Right ventricle myocardium inferior (tissue), 1 donor: Measurements from ENCODE around the gene TCF19. TPM values are rescaled to one million over a fixed set of nuclear protein-coding genes. Genes with fewer than 3 reads are reported as not detected.
A peak's percentile ranks its signal among the peaks of the same experiment; 100 is the strongest.
"Not testable (repeated sequence)": the region's sequence is repeated elsewhere in the genome, so short reads cannot be mapped to it uniquely, and the experiment has no call there.

ENCODE experiments used
- ATAC-seq: fragments of 200-7000 bp; cut with Tn5 transposase; one replicate; pipeline ENCODE4 v1.9.1; 2020; ENCODE audit warnings: mild to moderate bottlenecking, moderate library complexity
- DNase-seq: peaks from one replicate; pipeline ENCODE4 v3.0.0; 2021; ENCODE audit errors: missing footprints
- intact Hi-C: fragments of 100-400 bp; cut with DNase I; formaldehyde crosslinking; loops from one replicate; pipeline ENCODE4 v1.11.0; 2022
- total RNA-seq: library from RNA; stranded (reverse); fragmentation: NEBNext Ultra II Directional; extraction: Animal tissue kit (Norgen Biotek cat#: 25700); gene quantifications from one replicate; pipeline ENCODE4 v1.2.1, GENCODE V29; 2021
- donor health status: DM: no; HTN: yes; CAD: no; lungs with severe emphysema.

The TCF19 gene
- total RNA-seq, 1 donor from 2014 or later, result 5.2 TPM

DNA sequence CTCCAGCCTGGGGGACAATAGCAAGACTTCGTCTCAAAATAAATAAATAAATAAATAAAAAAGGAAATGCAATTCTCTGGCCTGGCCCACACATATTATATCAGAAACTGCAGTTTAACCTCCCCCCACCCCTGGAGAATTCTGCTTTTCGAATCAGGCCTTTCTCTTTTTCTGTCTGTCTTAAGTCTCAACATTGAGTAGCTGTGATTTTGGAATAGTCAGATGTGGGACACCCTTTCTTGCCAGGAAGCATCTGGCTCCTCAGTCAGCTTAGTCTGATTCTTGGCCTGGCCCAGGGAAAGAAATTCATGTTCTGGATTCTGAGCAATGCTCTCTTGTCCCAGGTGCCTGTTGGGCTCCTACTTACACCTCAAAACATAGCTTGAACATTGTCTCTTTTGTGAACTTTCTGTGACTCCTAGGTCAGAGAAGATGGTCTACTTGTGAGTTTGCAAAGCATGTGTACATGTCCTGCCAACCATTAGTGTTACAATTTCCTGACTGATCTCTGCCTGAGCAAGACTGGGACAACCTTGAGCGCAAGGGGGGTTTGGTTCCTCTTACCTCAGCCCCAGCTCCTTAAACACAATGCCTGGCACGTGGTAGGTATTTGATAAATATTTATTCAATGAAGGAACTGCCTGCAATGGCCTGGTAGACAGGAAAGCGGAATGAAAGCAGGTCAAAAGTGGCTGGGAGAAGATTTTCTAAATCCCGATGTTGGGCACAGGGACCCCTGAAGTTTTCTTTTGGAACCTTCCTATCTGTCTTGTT lies 35.9 kb downstream of the TCF19 start:
- intact Hi-C loops, result loop anchor here (5.0 kb wide), 1 partner anchor 37 kb away; the partner anchor contains the start of genes CCHCR1 and TCF19
- DNase-seq, result no peak
- ATAC-seq, result no peak

DNA sequence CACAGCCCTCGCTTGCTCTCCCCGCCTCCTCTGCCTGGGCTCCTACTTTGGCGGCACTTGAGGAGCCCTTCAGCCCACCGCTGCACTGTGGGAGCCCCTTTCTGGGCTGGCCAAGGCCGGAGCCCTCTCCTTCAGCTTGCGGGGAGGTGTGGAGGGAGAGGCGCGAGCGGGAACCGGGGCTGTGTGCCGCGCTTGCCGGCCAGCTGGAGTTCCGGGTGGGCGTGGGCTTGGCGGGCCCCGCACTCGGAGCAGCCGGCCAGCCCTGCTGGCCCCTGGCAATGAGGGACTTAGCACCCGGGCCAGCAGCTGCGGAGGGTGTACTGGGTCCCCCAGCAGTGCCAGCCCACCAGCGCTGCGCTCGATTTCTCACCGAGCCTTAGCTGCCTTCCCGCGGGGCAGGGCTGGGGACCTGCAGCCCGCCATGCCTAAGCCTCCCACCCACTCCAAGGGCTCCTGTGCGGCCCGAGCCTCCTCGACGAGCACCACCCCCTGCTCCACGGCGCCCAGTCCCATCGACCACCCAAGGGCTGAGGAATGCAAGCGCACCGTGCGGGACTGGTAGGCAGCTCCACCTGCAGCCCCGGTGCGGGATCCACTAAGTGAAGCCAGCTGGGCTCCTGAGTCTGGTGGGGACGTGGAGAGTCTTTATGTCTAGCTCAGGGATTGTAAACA lies 37.1 kb downstream of the TCF19 start:
- DNase-seq, intact Hi-C loops, ATAC-seq: not testable (repeated sequence)

DNA sequence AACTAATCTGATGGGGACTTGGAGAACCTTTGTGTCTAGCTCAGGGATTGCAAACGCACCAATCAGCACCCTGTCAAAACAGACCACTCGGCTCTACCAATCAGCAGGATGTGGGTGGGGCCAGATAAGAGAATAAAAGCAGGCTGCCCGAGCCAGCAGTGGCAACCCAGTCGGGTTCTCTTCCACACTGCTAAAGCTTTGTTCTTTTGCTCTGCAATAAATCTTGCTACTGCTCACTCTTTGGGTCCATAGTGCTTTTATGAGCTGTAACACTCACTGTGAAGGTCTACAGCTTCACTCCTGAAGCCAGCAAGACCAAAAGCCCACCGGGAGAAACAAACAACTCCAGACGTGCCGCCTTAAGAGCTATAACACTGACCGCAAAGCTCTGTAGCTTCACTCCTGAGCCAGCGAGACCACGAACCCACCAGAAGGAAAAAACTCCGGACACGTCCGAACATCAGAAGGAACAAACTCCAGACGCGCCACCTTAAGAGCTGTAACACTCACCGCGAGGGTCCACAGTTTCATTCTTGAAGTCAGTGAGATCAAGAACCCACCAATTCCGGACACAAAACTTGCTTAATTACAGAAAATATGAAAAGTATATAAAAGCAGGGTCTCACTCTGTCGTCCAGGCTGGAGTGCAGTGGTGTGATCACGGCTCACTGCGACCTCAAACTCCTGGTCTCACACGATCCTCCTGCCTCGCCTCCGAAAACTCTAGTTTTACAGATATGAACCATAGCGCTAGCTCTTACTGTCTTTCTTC lies 38.0 kb downstream of the TCF19 start:
- ATAC-seq, DNase-seq: not testable (repeated sequence)
- intact Hi-C loops, result loop anchor here (1.0 kb wide), 1 partner anchor 171 kb away; no protein-coding TSS in a partner anchor

DNA sequence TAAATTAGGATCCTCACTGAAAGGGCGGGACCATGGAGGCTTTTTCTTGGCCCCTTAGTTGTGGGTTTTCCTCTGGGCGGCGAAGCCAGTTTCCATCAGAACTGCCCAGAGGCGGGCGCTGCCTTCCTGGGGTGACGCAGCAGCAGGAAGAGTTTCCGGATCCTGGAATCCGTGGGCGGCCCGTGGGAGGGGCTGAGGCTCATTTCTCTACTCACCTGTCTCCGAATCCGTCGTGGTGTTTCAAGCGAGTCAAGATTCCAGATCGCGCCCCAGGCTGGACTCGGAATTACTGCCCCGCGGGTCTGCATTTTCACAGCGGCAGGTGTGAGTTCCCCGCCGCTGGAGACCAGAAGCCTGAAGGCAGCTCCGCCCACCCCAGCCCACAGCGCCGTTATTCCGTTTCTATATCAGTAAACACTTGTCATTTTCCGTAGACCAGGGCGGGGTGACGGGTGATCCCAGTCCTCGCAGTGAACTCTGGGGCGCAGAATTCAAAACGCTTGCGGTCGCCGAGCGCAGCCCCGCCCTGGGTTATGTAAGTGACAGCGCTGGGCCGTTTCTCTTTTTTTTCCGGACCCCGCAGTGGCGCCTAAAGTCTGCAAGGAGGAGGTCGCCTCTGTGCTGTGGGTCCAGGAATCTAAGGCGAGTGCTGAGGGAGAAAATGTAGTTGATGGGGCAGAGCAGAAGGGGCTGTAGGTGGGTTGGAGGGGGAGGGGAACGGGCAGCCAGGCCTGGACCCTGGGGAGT lies 39.3 kb downstream of the TCF19 start:
- DNase-seq (peak; percentile 96), ATAC-seq (peak; percentile 91)
- intact Hi-C loops, result loop anchor here (1.0 to 2.0 kb wide), 2 partner anchors 75 to 170 kb away; partner anchors contain the start of gene HLA-C

DNA sequence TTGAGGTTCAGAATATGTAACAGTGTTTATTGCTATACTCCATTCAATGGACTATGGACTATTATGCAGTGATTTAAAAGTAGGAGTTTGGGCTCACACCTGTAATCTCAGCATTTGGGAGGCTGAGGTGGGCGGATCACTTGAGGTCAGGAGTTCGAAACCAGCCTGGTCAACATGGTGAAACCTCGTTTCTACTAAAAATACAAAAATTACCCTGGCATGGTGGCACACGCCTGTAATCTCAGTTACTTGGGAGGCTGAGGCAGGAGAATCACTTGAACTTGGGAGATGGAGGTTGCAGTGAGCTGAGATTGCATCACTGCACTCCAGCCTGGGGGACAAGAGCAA lies 40.7 kb downstream of the TCF19 start:
- DNase-seq, ATAC-seq: not testable (repeated sequence)
- intact Hi-C loops, result loop anchor here (2.0 kb wide), 1 partner anchor 74 kb away; the partner anchor contains the start of gene HLA-C

DNA sequence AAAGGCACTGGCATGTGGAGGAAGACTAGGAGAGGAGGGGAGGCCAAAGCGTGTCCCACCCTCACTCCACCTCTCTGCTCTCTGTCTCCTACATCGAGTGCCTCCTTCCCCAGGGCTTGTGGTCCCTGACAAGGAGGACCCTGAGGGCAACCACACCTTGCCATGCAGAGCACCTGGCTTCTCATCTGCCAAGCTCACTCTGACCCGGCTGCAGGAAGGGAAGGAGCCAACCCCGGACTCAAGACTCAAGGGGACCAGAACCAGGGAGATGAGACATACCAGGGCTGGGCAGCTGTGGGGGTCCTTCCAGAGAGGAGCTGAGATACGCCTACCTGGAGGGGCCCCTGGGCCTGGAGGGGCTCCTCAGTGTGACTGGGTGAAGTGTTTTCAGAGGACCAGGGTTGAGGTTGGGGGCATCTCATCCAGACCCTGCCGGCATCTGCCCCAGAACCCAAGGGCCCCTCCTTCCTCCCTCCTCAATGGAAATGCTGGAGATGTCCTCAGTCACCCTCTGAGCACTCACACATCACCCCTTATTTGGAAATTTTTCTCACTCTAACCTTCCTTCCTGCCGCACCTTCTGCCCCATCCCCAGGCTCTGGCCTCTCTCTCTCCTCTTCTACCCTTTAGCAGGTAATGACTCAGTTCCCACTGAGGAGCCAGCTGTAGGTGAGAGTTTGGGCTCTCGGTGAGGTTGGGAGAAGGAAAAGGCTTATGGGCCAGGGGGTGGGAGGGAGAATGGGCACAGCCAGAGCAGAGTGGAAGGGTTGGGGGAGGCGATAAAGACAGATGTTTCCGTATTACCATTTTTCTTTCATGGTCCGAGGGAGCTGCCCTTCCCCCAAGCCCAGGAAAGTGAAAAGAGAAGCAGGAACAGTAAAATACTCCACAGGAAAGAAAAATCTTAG lies 44.1 kb downstream of the TCF19 start:
- intact Hi-C loops, result no loop called here
- no peak for DNase-seq
- ATAC-seq, result no peak

DNA sequence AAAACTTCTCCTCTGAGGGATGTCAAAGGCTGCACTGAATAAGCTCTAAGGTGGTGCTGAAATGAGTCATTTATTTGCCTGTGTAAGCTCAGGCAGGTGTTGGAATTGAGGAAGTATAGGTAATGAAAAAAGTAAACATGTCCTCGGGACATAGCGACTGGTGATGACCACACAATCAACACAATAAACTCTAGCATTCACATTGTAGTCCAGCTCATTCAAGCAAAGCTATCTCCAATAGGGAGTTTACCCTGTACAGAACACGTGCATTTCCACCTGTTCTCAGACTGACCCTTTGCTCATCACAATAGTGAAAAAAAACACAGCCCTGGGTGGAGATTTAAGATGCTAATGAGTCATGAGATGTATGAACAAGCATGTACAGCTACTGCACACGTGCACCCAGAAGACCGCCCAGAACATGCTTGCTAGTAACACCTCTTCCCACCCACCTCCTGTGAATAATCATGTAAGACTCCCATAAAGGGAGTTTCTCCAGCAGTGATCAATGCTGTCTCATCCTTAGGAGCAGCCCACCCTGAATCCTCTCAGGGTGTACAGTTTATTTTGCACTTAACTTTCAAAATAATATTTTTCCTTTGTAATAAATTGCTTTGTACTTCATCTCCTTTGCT lies 45.1 kb downstream of the TCF19 start:
- DNase-seq (no peak), ATAC-seq (no peak)
- intact Hi-C loops, result no loop called here

DNA sequence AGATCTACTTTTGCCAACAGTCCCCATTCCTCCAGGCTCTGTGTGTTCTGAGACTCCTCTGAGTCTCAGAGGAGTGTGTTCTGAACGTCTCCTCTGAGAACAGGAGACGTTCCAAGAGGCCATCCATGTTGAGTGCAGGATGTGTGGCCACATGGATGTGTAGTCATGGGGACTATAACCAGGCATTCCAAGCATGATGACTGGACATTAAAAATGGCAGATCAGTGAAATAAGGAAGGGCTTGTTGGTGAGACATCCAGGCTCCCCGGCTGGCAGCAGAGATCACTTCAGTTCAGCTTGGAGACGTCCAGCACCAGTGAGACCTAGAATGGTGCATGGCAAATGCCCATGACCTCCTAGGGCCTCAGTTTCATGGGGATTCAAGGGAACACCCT lies 46.4 kb downstream of the TCF19 start:
- no peak for ATAC-seq
- intact Hi-C loops, result no loop called here
- no peak for DNase-seq

DNA sequence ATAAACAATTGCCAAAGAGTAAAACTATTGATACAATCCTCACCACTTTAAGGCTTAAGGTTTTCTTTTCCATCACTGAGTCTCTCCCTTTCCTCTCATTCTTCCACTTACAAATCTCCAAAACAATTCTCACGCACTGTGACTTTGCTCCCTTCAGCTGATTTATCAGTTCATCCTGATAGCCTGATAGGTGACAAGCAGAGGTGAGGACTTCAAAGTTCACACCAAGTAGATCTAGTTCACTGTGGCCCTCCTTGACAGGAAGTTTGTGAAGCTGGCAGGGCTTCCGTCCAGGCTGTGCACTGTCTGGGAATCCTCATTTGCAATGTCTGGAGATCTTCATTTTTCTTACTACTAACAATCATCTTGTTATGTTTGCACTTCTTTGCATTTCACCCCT lies 47.2 kb downstream of the TCF19 start:
- DNase-seq, result no peak
- no peak for ATAC-seq
- intact Hi-C loops, result no loop called here

DNA sequence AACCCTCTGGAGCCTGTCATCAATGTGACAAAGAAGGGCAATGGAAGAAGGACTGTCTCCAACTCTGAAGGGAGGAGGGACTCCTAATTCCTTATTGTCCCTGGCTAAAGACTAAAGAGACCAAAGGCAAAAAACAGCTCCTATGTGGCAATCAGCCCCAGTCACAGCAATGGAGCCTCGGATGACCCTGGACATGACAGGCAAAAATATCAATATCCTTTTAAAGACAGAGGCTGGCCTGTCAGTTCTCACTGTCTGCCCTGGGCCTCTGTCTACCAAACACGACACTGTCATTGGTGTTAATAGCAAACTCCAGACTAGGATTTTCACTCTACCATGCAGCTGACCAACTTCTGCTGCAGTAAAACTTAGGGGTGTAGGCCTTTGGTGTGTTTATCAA lies 50.1 kb downstream of the TCF19 start:
- intact Hi-C loops, result no loop called here
- ATAC-seq, result no peak
- DNase-seq, result no peak

DNA sequence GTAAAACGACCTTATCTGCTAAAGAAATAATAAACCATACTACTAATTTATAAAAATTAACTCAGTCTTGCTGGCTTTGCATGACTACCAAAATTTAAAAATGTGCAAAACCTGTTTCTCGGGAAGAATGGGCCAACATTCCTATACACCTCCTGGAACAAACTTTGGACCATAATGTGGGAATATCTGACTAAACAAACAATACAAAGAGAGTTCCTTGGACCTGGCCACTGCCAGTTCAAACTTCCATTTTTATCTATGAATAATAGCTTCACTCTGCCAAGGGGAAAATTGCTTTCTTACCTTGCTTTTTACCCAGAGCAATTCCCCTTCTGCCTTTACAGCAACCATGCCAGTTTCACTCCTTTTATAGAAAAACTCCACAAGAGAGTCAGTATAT lies 50.7 kb downstream of the TCF19 start:
- DNase-seq (no peak), ATAC-seq (no peak)
- intact Hi-C loops, result no loop called here

DNA sequence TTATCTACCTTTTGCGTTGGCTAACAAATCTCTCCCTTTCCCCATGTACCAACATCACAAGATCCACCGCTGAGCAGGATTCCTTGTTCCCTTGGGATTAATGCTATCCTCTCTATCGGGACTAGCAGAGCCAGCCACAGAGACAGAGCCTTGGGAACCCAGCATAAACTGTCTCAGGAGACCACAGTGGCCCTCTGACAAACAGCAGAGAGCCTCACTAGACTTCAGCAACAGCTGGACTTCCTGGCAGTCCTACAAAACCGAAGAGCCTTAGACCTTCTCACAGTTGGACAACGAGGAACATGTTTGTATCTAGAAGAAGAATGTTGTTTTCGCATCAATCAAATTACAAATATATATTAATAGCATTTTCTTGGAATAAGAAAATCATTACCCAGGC lies 51.7 kb downstream of the TCF19 start:
- peak; percentile 82 for ATAC-seq
- intact Hi-C loops, result no loop called here
- no peak for DNase-seq

DNA sequence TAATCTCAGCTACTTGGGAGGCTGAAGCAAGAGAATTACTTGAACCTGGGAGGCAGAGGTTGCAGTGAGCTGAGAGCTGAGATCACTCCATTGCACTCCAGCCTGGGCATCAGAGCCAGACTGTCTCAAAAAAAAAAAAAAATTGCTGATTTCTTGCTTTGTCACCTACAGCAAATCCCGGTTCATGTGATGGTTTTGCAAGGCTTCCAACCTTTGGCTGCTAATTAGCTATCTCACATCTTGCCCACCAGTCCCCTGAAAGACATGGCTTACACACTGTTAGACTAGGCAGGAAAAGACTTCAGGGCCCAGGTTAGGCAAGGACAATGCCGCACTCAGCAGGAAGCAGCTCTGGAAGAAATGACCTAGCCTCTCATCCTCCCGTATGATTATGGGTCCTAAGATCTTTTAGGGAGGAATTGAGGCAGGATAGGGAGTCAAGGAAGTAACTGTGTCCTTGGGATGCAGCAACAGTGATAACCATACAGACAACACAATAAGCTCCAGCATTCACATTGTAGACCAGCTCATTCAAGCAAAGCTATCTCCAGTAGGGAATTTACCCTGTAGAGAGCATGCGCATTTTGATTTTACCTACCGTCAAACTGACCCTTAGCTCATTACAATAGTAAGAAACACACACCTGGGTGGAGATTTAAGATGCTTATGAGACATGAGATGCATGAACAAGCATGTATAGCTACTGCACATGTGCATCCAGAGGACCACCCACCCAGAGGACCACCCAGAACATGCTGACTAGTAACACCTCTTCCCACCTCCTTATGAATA lies 52.5 kb downstream of the TCF19 start:
- intact Hi-C loops, result no loop called here
- DNase-seq (no peak), ATAC-seq (no peak)
